SK-N-SH (cell line): ENCODE measurements around the gene KCND3.

Experiments used
- FOXJ3 ChIP-seq: sonication (generic); formaldehyde crosslinking; IDR thresholded peaks from 2 replicates; pipeline ENCODE4 v1.5.1; 2020; ENCODE audit warnings: mild to moderate bottlenecking, missing genetic modification reagents
- FOXM1 ChIP-seq: IDR thresholded peaks from 2 replicates; pipeline ENCODE4 v1.4.0; 2012; ENCODE audit warnings: low read depth, mild to moderate bottlenecking
- MEF2A ChIP-seq: IDR thresholded peaks from 2 replicates; pipeline ENCODE4 v1.4.0; 2012; ENCODE audit warnings: low read depth, borderline replicate concordance

GRCh38 chr1:111826278-111826677 lies 163.2 kb downstream of the KCND3 start:
- no peak for TF ChIP-seq FOXJ3 (CRISPR knock-in tag)
- no peak for TF ChIP-seq MEF2A
- no peak for TF ChIP-seq FOXM1
